ENCODE results near the gene ACKR3.
A peak's percentile ranks its signal among the peaks of the same experiment; 100 is the strongest.

The ACKR3 gene

DNA sequence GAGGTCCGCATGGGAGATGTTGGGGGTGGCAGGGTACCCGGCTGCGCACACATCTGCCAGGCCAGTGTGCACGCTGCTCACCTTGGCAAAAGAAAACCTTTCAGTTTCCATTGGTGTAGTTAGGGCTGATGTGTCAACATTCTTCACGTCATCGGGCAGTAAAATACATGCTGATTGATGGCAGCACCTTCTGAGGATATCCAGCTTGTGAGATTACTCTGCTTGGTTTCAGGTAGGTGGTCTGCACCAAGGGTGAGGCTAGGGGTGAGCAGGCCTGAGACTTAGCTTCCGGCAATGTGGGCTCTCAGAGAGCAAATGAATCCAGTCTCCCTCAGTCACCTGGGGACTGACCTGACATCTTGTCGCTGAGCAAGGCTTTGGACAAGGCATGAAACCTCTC is 19.3 kb upstream of the ACKR3 start:
- no peak for DNase-seq

DNA sequence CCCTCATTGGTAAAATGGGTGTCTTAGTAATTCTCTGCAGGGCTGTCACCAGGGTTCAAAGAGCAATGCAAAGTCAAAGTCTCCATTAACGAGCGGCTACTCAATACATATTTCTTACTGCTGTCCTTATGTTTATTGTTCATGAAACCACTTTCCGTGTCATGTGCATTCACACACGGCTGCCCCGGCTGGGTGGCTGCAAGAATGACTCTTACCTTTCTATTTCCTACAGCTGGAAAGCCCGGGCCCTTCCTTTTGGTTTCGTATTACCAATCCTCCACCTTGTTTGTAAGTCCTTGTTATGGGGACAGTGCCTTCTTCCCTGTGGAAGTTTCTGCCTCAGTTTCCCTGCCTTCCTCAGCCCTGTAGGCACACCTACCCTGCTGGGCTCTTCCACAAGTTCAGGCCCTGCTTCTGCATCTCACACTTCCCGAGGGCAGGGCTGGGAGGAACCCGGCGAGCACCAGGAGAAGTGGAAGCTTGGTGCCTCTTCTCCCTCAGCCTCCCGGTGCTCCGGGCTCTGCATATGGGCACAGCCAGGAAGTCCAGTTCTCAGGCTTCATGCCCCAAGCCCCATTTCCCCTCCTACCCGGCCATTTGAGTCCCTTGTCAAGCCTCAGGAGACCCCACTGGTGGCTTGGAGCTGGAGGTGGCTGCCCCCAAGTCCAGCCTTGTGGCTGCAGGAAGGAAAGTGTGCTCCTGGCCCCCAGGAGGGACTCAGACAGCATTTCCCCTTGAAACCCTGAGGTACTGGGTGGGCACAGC is 18.7 kb upstream of the ACKR3 start:
- no peak for DNase-seq

DNA sequence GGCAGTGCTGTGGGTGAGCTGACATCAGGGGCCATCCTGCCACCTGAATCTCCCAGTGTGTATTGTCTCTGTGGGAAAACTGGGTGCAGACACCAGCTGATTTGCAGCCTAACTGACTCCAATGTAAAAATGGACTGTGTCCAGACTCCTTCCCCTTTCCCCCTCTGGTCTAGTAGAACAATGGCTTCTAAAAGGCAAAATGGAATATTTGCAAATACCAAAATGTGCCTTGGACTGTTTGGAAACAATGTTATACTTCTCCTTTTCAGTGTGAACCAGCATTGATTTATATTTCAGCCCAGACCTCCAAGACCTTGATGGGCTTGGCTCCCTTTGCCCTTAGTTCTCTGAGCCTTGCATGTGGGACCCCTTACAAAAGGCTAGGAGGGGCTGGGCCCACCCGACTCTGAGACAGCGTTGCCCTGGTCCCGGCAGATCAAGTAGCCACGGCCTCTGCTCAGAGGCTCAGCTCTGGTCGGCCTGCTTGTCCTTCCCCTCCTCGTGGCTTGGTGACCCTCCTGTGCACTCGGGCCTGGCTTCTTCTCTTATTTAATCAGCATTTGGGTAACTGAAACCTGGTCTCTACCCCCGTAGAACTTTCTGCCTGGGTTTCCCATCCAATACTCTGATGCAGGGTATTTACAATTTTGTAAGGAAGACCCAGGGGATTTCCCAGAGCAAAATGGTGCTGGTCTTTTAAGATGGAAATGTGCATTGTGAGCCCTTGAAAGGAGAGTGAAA is 18.0 kb upstream of the ACKR3 start:
- DNase-seq: no peak

DNA sequence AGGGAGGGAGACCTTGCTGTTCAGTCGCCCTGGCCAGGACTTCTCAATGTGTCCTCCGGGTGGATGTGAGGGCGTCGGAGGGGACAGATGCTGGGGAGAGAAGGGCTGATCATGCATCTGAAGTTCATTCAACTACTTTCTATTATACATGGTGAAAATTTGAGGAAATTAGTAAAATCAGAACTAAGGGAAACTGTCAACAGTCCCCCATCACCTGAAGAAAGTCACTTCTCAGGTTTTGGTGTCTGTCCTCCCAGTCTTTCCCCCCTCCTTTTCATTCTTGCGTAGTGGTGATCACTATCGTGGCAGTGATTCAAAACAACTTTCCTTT is 17.4 kb upstream of the ACKR3 start:
- no peak for DNase-seq

- DNase-seq: no peak
Measured at GRCh38 chr2:236552581-236553363, 16.9 kb upstream of the ACKR3 start.

GRCh38 chr2:236553522-236553921 is 16.1 kb upstream of the ACKR3 start:
- DNase-seq: no peak

DNA sequence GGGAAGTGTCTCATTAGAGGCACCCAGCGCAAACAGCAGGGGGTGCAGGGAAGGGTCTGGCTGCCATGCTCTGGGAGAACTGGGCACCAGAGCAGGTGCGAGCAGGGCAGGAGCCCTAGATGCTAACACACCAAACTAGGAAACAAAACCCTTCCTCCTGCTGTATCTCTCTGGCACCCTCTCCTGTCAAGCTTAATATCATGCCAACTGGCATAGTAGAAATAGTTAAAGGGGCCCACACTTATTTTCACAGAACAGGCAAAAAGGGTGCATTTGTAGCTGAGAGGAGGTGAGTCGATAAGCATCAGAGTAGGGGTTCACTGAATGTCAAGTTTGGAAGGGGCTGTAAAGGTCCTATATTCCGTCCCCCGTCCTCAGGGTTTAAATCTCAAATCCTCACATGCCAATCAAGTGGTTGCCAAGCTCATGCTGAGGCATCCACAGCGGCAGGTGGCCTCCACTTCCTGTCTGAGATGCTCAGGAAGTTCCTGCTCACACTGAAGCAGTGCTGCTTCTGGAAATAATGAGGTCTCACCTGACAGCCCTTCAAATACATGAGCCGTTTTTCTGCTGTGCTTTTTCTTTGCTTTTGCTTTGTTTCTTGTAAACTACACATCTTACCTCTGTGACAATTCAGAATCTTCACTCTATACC is 14.9 kb upstream of the ACKR3 start:
- no peak for DNase-seq

- no peak for DNase-seq
Measured at GRCh38 chr2:236555481-236555880, 14.1 kb upstream of the ACKR3 start.

- DNase-seq: no peak
Measured at GRCh38 chr2:236557306-236558030, 12.2 kb upstream of the ACKR3 start.

DNA sequence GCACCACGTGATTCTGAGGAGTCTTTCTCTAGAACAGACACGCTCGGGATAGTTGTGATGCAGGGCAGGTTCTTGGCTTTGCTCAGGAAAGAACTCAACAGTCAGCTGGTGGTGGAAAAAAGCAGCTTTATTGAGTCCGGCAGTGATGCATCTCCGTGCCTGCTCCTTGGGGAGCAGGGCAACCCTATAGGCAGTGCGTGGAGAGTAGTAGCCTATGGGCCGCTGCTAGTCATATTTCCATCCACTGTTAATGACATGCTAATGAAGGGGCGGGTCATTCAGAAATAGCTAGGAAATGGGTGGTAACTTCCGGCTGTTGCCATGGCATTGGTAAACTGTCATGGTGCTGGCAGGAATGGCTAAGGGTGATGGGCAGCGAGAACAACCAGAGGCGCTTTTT is 11.6 kb upstream of the ACKR3 start:
- DNase-seq: no peak

DNA sequence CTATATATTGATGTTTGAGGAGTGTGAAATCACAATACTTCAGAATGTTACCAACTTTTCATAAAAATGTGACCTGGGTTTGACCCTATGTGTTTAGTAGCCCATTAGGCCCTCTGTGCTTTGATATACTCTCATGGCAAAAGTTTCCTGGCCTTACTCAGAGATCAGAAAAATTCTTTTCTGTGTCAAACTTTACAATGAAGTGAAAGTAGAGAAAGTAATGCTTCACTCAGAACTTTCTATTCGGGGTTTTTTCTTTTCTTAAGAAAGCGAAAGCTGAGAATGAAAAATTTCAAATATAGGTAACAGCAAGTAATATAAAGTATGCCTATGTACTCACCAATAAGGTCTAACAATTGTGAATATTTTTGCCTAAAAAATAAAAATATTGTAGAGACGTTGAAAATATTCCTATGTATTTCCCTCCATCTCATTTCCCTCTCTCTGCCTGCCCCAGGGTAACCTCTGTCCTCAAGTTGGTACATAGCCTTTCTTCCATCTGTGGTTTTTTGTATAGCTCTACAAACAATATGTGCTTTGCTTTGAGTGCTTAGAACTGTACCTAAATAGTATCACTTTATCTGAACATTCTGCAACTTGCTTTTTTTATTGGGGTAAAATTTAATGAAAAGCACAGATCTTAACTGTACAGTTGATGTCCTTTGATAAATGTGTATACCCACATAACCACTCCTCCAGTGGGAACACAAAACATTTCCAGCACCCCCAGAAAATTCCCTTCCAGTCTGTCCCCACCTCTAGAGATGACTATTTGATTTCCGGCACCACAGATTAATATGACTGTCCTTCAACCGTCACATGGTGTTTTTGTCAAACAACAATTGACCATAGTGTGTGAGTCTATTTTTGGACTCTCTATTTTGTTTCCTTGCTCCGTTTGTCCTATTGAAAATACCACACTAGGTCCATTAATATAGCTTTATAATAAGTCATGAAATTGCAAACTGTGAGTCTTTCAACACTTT is 10.3 kb upstream of the ACKR3 start:
- peak; percentile 34 for DNase-seq

GRCh38 chr2:236561874-236562273 is 7.8 kb upstream of the ACKR3 start:
- DNase-seq: no peak

GRCh38 chr2:236562434-236562833 is 7.2 kb upstream of the ACKR3 start:
- no peak for DNase-seq

DNA sequence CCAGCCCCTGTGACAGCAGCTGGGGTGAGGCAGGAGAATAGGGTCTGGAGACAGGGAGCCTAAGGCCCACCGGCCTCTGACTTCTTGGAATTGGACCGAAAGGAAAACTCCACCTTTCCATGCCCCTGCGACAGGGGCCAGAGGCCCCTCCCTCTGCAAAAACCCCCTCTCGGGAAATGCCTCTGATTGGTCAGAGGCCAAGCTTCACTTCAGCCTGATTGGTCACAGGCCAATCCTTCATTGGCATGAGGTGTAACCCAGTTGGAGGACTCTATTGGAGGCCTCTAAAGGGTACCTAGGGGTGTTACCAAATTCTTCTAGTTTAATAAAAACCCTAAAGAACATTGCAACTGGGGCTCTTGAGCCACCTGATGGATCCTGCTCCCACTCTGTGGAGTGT is 5.7 kb upstream of the ACKR3 start:
- no peak for DNase-seq

DNA sequence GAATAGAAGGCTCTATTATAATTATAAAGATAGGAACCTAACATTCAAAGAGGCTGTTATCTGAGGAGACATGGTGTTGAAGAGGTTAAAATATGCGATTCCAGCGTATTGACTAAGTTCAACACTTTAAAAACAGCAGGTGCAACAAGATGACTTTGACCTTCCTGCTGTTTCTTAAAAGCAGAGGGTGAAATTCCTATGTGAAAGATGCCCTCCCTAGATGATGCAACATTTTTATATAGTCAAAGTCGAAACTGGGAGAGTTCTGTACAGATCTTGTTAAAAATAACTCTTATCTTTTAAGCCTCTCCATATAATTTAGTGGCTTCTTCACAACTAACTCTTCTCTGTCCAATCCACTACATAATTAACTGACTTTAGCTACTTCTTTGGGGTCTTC is 4.4 kb upstream of the ACKR3 start:
- no peak for DNase-seq

DNA sequence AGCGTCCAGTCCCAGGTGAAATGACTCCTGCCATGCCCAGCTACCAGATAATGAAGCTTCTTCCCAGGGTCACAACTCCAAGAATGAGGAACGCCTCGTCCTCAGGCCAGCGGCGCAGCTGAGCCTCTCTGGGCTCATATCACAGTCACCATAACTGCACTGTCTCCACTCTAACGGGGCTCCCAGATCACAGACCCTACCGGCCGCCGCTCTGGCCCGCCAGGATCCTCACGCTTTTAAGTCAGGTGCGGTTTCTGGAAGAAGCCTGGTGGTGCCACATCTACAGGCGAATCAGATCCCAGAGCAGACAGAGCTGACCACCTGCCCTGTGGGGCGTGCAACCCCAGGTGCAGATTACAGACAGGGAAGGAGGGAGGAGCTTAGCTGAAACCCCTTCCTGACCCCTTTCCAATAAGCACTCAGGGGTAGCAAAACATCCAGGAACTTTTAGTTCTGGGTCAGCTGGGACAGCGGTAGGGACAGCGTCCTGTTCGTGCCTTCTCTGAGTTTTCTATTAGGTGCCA is 3.7 kb upstream of the ACKR3 start:
- DNase-seq: no peak

DNA sequence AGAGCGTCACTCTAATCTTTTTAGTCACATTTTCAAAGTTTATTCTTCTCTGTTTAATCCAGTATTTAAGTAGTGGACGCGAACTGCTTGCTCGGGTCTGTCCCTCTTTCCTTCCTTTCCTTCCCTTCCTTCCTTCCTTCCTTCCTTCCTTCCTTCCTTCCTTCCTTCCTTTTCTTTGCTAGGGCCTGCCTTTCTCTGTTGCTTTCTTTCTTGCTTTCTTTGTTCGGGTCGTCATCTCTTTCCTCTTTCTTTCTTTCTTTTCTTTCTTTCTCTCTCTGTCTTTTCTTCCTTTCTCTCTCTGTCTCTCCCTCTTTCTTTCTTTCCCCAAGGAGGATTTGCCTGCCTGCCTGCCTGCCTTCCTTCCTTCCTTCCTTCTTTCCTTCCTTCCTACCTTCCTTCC is 3.0 kb upstream of the ACKR3 start:
- DNase-seq: no peak

DNA sequence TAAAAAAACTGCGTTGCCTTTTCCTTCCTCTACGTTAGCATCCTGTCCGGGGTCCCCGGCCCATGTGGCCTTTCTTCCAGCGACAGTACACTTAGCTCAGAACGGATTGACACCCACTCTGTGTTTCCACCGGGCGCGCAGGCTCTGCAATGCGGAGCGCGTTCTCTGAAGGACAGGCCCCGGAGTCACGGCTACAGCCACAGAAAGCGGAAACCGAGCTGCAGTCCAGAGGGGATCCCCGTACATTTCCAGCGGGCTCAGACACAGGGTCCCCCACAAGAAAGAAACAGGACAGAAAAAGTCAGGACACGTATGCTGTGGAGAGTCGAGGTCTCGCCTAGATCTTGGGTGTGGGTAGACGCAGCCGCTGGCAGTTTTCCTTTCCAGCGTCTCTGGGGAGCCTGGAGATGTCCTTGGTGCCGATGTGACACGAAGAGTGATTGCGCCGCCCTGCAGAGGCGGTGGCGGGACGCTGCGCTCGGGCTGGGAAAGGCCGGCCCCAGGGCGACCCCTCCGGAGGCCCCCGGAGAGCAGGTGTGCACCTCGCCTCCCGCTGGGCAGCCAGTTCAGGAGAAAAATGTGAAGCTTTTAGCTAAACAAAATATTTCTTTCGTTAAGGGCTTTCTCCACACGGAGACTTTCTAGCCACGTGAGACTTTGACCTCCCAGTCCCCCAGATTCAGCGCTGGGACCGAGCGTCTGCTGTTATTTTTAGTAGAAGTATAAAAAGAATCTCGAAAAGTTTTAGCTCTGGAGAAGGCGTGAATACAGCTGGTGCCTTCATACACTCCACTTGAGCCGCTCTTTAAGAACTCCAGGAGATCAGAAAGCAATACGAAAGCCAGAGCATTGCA is 1.3 kb upstream of the ACKR3 start:
- DNase-seq: peak; percentile 40

DNA sequence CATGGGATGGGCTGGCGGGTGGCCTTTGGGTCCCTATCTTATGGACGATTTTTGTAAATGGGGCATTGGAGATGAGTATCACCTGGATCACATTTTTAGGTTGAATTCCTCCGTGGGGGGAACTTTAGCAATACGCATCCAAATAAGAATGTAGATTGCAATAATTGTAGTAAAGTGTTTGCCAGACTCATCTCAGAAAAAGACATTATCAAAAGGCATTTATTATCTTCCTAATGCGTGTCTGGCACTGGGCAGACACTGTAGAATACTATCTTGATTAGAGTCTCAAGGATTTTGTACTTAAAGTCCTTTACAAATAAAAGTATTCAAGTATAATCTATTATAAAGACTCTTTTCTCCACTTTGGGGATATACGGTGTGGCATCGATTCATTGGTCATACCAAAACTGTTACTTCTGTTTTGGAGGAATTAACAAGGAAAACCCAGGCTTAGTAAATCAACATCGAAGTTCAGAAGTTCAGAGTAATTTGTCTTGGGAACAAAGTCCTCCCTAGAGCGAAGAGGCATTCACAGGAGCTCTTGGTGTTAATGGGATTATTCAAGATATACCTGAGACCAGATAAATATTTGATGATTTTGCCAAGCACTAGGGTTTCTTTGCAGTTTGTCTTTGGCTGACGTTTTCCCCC is 578 bp upstream of the ACKR3 start:
- no peak for DNase-seq
